Measurements from ENCODE around the gene SKI. TPM values are rescaled to one million over a fixed set of nuclear protein-coding genes. Genes with fewer than 3 reads are reported as not detected.

SKI gene
- total RNA-seq, 4 donors from 2014 or later = 60.2 to 157 (median 79.0) TPM

DNA sequence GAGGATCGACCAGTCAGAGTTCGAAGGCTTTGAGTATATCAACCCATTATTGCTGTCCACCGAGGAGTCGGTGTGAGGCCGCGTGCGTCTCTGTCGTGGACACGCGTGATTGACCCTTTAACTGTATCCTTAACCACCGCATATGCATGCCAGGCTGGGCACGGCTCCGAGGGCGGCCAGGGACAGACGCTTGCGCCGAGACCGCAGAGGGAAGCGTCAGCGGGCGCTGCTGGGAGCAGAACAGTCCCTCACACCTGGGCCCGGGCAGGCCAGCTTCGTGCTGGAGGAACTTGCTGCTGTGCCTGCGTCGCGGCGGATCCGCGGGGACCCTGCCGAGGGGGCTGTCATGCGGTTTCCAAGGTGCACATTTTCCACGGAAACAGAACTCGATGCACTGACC, 43.2 kb upstream of the SKI start:
- 92% methylated on average over 5 of the region's 33 CpGs; no CpG with 5 or more reads in 1 of the 2 donors for WGBS, 2 donors (ENCODE audit: low coverage in 1 of 2)
- no peak overlapping the region for H3K27ac ChIP-seq
- no peak for ATAC-seq
- H3K4me3 ChIP-seq = no peak overlapping the region
- H3K36me3 ChIP-seq = peaks cover 0 to 37% of the 10 kb centered on the region in 2 donors
- H3K9me3 ChIP-seq = no peaks in the 10 kb centered on the region
- H3K27me3 ChIP-seq = no peaks in the 10 kb centered on the region
- peaks cover 0 to 9% (median 0%) of the 10 kb centered on the region in 3 donors for H3K4me1 ChIP-seq
- TF ChIP-seq EP300 (IDR thresholded peaks at IDR 0.05) = no peak
- TF ChIP-seq, protein P1, sequence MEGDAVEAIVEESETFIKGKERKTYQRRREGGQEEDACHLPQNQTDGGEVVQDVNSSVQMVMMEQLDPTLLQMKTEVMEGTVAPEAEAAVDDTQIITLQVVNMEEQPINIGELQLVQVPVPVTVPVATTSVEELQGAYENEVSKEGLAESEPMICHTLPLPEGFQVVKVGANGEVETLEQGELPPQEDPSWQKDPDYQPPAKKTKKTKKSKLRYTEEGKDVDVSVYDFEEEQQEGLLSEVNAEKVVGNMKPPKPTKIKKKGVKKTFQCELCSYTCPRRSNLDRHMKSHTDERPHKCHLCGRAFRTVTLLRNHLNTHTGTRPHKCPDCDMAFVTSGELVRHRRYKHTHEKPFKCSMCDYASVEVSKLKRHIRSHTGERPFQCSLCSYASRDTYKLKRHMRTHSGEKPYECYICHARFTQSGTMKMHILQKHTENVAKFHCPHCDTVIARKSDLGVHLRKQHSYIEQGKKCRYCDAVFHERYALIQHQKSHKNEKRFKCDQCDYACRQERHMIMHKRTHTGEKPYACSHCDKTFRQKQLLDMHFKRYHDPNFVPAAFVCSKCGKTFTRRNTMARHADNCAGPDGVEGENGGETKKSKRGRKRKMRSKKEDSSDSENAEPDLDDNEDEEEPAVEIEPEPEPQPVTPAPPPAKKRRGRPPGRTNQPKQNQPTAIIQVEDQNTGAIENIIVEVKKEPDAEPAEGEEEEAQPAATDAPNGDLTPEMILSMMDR (IDR thresholded peaks at IDR 0.05) = no peak

DNA sequence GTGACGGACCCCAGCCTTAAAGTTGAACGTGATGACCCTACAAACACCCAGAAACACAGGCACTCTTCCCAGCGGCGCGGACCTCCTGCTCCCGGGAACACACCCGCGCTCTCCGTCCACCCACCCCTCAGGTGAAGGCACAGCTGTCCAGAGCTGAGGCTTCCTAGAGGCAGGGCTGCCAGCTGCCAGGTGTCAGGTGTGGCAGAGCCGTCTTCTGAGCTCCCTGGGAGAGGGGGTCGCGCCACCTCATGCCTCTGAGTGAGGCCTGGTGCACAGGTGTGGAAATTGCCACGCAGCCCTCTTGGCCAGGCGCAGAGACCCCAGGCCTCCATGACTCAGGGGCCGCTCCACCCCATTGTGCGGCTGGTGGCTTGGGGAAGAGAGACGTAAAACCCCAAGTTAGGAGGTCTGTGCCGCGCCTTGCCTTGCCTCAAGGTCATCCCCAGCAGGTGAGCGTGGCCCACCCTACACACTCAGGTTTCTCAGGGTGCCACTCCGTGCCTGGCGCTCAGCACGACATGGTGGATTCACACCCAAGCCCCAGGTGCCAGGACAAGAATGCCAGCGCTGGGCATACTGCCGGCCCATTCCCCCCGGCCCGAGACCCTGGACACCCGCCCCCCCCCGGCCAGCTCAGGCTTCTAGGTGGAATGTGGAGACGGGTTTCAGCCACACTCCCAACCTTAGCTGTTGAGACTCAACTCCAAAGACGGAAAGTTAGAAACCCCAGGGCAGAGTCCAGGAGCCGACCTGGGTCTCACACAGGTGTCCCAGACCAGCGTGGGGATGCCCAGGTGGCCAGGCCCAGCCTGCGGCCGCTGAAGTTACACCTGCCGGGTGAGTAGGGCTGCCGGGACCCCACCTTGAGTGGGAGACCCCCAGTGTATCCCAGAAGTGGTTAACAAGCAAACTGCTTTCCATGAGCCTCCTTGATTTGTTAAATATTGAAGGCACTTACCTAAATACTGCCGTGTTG, 42.0 kb upstream of the SKI start:
- TF ChIP-seq, protein P1 (IDR thresholded peaks at IDR 0.05) = no peak
- no peak for TF ChIP-seq EP300 (IDR thresholded peaks at IDR 0.05)
- no peak for ATAC-seq
- H3K36me3 ChIP-seq = peaks cover 0 to 37% of the 10 kb centered on the region in 2 donors
- no peaks in the 10 kb centered on the region for H3K9me3 ChIP-seq
- no peak overlapping the region for H3K27ac ChIP-seq
- no peaks in the 10 kb centered on the region for H3K27me3 ChIP-seq
- peaks cover 6 to 21% (median 10%) of the 10 kb centered on the region in 3 donors for H3K4me1 ChIP-seq
- H3K4me3 ChIP-seq = no peak overlapping the region
- 90 to 93% methylated on average over 6 to 10 of the region's 38 CpGs for WGBS, 2 donors (ENCODE audit: low coverage in 1 of 2)

DNA sequence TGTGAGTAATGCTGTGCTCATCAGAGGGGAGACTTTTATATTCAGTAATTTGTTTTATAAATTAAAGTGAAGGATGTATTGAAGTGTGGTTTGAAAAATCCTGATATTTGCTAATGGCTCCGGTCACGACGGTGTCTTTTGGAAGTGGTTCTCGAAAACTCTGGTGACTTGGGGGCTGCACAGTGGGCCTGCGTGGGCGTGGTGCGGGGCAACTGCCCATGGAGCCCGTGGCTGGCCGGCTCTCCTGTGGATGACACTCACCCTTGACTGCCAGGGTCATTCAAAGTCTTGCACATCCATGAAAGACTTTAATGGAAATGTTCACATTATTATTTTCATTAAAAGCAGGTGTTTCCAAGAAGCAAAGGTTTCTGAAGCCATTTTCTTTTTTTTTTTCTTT, 41.2 kb upstream of the SKI start:
- H3K4me1 ChIP-seq = peaks cover 6 to 28% (median 18%) of the 10 kb centered on the region in 3 donors

DNA sequence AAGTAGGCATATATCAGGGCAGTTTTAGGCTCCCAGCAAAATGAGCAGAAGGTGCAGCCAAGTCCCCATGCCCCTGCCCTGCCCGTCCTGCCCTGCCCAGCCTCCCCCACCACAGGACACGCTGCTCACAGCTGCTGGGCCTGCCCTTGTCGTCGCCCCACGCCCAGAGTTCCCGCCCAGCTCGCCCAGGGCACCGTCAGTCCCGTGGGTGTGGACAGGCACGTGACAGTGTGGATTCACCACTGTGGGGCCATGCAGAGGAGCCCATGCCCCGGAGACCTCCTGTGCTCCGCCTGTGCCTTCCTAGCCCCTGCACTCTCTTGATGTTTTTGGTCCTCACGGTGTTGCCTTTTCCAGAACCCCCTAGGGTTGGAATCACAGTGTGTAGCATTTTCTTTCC, 40.5 kb upstream of the SKI start:
- Histone ChIP-seq H3K27ac (peak overlapping the region in 1 of 4 donors; percentile 99), H3K4me3 (no peak overlapping the region), H3K4me1 (peaks cover 6 to 36% (median 25%) of the 10 kb centered on the region in 3 donors), H3K36me3 (peaks cover 0 to 37% of the 10 kb centered on the region in 2 donors), H3K9me3 (no peaks in the 10 kb centered on the region), H3K27me3 (no peaks in the 10 kb centered on the region)
- TF ChIP-seq, protein P1 (IDR thresholded peaks at IDR 0.05) = no peak
- no peak for TF ChIP-seq POLR2AphosphoS5 (IDR thresholded peaks at IDR 0.05)
- no peak for TF ChIP-seq EP300 (IDR thresholded peaks at IDR 0.05)
- 20% methylated on average over 1 of the region's 13 CpGs; no CpG with 5 or more reads in 1 of the 2 donors for WGBS, 2 donors (ENCODE audit: low coverage in 1 of 2)
- no peak for ATAC-seq

More for the DNA sequence above, 41.2 kb upstream of the SKI start:
- WGBS, 2 donors (ENCODE audit: low coverage in 1 of 2) = 81 to 86% methylated on average over 4 to 9 of the region's 9 CpGs
- H3K27me3 ChIP-seq = no peaks in the 10 kb centered on the region
- no peak for ATAC-seq
- H3K4me3 ChIP-seq = no peak overlapping the region
- H3K27ac ChIP-seq = no peak overlapping the region
- TF ChIP-seq, protein P1 (IDR thresholded peaks at IDR 0.05) = no peak
- no peak for TF ChIP-seq EP300 (IDR thresholded peaks at IDR 0.05)
- no peak for TF ChIP-seq POLR2A (IDR thresholded peaks at IDR 0.05)
- no peak for TF ChIP-seq POLR2AphosphoS5 (IDR thresholded peaks at IDR 0.05)
- H3K9me3 ChIP-seq = no peaks in the 10 kb centered on the region
- peaks cover 0 to 37% of the 10 kb centered on the region in 2 donors for H3K36me3 ChIP-seq

DNA sequence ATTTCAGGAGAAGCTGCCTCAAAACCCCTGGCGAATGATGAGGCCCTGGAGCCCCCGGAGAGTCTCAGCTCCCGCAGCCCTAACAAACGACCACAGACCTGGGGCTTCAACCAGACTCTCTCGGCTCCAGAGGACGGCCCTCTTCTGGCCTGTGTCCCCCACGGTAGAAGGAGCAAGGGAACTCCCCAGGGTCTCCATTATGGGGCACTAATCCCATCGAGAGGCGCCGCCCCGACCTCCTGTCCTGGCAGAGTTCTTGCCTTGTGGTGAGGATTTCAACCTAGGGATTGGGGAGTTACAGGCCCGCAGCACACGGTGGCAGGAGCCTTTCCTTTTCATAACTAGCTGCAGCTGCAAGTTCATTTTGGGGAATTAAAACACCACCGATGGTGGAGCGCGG, 39.8 kb upstream of the SKI start:
- peak overlapping the region in 1 of 4 donors; percentile 99 for H3K27ac ChIP-seq
- H3K36me3 ChIP-seq = peaks cover 0 to 37% of the 10 kb centered on the region in 2 donors
- no peaks in the 10 kb centered on the region for H3K9me3 ChIP-seq
- WGBS, 2 donors (ENCODE audit: low coverage in 1 of 2) = no CpG with 5 or more reads among the region's 16 CpGs
- ATAC-seq = no peak
- no peaks in the 10 kb centered on the region for H3K27me3 ChIP-seq
- no peak for TF ChIP-seq POLR2AphosphoS5 (IDR thresholded peaks at IDR 0.05)
- TF ChIP-seq, protein P1 (IDR thresholded peaks at IDR 0.05) = no peak
- no peak for TF ChIP-seq EP300 (IDR thresholded peaks at IDR 0.05)
- no peak for TF ChIP-seq POLR2A (IDR thresholded peaks at IDR 0.05)
- H3K4me3 ChIP-seq = no peak overlapping the region
- H3K4me1 ChIP-seq = peaks cover 6 to 43% (median 32%) of the 10 kb centered on the region in 3 donors
